NCI-H146 treated with DMSO at 0.1 percent for 48 hours (cell line): ENCODE results near the gene VPS8.

ENCODE experiments used
- DNase-seq: peaks from one replicate; lab custom pipeline; 2025; ENCODE audit not compliant: unreplicated experiment; lab: John Stamatoyannopoulos, UW

Gene VPS8

DNA sequence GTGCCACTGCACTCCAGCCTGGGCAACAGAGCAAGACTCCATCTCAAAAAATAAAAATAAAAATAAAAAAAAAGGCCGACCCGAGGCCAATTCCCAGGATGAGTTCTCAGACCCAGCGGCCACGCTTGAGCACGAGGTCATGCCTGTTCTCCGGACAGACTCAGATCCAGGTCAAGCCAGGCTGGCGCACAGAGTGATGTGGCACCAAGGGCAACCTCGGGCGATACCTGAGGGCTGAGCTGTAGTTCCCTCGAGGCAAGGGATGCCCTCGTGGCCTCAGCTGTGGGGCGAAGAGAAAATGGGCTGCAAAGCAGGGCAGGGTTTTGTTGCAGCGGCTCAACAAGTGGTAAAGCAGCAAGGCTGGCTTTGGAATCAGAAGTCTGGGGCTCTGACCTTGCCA is 263.6 kb downstream of the VPS8 start:
- DNase-seq, result no peak

DNA sequence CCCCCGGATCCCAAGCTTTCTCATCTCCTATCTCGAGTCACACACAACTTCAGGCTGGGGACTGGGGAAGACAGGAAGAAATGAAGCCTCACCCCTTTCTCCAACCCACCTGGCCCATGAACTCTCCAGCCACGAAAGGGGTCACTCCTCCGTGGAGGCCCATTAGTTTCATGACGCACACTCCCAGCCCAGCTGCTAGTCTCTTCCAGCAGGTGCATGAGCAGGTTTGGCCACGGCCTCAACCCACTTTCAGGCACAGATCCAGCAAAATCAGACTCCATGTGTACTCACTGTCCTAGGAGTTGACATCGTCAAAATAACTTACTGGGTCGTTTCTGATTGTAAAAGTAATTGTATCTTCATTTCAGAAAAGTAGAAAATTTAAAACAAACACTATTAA is 264.3 kb downstream of the VPS8 start:
- DNase-seq, result no peak

DNA sequence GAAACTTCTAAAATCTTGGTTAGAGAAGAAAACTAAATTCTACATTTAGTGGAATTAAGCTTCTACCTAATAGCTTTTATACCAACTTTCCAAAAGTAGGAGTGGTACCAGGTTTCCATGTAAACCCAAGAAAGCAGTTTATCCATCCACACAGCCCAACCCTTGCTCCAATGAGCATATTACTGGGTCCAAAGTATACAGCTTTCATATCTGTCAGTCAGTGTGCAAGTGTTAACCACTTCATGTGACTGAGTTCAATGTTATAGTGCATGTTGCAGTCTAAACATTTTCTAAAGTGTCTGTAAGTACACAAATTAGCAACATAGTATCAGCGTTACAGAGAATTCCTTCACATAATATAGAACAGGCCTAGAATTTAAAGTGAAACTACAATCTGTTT is 267.7 kb downstream of the VPS8 start:
- DNase-seq, result no peak

DNA sequence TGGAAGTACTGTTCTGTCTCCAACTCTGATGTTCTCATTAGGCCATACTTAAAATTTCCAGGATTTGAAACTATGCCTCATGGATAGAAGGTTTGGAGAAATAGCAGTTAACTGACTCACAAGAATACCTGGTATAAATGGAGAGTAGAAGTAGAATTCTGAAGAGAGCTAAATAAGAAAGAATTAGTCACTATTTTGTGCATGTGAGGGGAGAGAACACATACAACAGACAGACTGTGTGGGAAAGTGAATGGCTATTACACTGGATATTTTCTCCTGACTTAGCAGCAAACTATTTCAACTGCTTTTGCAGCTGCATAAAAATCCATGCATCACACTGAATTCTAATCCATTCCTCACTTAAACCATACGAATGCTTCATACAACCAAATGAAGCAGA is 269.6 kb downstream of the VPS8 start:
- DNase-seq, result no peak

DNA sequence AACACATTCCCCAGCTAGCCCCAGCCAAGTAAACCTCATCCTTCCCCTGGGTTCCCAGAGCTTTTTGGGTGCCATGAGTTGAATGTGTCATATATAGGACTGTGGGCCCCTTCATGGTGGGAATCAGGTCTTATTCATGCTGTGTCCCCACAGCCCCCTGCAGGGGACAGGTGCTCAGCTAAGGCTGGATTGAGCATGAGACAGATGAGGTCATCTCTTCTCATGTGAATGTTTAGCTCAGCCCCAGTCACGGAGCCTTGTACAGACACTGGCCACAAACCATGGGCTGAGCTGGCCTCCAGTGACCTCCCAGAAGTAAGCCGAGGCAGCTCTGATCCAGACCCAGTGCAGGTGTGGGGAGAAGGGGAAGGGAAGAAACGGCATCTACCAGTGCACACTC is 270.2 kb downstream of the VPS8 start:
- DNase-seq, result no peak

DNA sequence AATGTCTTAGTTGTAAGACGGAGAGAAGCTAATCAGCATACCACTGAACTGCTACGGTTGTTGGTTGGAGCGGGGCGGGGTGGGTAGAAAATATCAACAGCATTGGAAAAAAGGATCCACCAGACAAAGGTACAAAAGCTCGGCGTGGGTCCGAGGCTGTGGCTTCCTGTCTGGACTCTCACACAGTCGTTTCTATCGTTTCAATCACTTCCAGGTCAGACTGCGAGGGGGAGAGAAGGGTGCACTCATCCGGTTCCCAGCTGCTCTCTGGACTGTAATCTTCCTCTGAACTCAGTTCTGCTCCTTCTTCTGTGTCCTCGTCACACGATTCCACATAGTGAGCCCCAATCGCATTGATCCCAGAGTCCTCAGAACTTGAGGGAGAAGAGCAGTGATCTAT is 270.9 kb downstream of the VPS8 start:
- no peak for DNase-seq

DNA sequence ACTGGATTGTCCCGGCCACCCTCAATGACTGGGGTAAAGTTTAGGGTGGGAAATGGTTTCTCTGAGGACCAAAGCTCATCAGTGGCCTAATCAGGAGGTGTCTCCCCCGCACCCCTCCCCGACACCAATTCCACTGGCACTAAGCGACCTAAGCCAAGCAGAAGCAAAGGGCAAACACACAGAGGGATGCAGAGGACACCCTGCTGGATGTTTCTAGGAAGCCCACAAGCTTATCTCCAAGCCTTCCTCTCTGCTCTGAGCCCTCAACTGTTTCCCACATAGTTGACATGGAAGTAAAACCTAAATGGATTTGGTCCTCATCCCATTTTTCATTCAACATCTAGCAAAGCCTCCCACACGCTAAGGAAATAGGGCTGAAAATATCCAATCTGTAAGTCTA is 272.4 kb downstream of the VPS8 start:
- DNase-seq, result no peak

DNA sequence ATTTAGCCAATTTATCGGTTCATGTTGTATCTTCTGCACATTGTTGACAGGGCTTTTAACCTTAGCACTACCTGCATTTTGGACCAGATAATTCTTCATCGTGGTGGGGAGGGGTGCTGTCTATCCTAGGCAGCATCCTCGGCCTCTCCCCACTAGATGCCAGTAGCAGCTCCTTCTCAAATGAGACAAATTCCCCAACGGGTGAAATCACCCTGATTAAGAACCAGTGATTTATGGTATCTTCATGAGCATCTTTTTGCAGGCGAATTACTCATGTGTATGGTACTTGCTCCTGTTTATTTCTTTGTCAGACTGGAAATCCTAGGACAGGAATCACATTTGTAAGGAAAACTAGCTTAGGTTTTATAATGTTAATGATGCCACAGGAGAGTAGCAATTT is 272.9 kb downstream of the VPS8 start:
- no peak for DNase-seq

DNA sequence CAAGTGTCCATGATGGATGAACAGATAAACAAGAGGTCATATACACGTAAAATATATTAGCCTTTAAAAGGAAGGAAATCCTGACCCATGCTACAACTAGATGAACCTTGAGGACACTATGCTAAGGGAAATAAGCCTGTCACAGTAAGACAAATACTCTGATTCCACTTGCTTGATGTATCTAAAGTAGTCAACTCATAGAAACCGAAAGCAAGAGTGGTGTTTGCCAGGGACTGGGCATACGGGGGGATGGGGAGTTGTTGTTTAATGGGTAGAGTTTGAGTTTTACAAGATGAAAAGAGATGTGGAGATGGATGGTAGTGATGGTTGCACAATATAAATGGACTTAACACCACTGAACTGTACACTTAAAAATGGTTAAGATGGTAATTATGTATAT is 275.5 kb downstream of the VPS8 start:
- no peak for DNase-seq

DNA sequence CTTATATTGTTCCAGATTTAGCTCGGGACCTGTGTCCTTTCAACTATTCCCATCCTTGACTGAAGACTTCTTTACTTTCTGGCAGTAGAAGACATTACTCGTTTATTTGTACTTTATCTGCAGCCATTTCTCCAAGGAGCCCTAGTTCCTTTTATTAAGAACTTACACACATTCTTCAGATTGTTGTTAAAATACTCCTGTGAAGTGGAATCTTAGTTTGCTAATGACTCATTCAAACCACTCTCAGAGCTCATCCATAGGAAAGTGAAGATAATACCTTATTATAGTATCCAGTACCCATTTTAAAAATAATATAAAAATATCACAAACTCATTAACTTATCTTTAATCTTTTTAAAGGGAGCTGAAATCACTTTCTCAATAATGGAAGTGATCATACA is 277.4 kb downstream of the VPS8 start:
- DNase-seq, result no peak

DNA sequence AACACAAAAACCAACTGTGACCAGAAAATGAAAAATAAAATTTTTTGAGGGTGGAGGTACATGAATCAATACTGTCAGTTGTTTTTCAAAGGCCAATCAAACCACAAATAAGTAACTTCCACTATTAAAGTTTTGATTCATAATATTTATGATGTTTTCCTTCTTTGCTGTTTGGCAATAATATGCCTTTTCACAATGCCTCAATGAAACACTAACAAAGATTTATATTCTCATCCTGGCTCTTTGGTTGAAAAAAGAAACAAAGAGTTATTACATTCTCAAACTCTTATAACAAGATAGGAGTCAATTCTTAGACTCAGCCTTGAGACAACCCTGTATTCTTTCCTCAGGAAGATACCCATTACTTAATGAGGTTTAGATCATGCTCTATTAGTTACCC is 277.8 kb downstream of the VPS8 start:
- DNase-seq, result no peak

DNA sequence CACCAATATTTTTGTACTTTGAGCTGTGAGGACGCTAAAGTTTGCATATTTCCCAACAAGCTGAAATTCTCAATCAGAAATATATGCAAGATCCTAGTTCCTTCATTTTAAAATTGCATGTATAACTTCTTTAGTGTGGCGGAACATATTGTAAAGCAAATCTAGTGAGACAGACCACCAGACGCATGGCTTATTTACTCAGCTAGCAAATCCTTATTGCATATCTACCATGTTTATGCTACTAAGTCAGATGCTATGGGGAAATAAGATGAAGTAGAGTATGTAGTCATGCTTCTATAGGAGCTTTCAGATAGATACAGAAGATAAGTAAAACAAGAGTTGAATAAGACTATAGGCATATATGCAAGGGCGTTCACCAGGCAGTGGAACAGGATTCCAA is 278.8 kb downstream of the VPS8 start:
- no peak for DNase-seq

DNA sequence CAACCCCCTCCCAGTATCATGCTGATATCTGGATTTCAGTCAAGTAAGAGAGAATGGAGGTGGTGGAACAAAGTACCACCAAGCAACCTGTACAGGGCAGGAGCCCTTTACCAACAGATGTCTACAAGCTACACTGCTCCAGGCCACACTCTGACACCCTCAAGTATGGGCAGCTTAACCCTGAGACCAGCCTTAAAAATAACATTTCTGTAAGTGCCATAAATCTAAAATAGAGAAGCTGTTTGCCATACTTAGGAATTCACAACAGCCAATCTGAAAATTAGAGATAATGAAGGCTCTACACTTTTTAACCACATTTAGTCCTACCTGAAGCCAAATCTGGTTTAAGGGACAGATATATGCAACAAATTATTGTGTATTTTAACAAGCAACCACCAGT is 281.1 kb downstream of the VPS8 start:
- no peak for DNase-seq

DNA sequence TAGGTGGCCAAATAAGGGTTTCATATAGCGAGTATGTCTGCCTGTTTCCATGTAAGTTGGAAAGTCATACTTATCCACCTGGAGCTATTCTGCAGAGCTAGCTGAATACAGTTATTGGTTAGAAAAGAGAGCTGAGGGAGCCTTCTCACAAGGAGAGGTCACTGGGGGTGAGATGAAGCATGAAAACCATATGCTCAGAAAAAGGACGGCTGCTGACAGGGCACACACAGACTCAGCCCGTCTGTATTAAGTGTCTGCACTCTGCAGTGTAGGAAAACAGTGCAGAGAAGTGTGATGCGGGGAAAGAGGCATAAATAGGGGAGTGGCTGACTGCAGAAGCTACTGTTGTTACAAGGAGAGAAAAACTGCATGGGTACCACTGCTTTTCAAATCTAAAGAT is 282.7 kb downstream of the VPS8 start:
- DNase-seq, result no peak
